ENCODE measurements around the gene PSMC3.

DNA sequence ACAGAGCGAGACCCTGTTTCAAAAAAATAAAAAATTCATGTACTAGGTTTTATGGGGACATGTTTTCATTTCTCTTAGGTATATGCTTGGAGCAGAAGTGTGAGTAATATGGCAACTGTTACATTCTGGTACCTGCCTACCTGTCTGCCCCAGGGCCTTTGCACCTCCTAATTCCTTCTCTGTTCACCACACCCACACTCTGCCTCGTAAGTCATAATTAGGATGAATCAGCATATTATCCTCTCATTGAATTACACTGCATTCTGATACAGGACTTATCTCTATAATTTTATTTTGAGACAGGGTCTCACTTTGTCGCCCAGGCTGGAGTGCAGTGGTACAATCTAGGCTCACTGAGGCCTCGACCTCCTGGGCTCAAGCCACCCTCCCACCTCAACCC, 25.8 kb upstream of the PSMC3 start:
- TF ChIP-seq GATA2 (IDR thresholded peaks at IDR 0.05; ENCODE audit: low read depth, low read length) (no peak), GATA3 (IDR thresholded peaks at IDR 0.05; ENCODE audit: low read depth, low read length) (no peak)
